ENCODE measurements around the gene ADIPOR2.
"Not testable (repeated sequence)": the region's sequence is repeated elsewhere in the genome, so short reads cannot be mapped to it uniquely, and the experiment has no call there.

ADIPOR2 gene

GRCh38 chr12:1815108-1815507 lies 124.2 kb downstream of the ADIPOR2 start:
- TF ChIP-seq CTCF (IDR thresholded peaks at IDR 0.05) = no peak
- no peaks in the 10 kb centered on the region for H3K27me3 ChIP-seq (ENCODE audit: control insufficient read depth, insufficient read depth, low read length)
- no peak overlapping the region for H3K27ac ChIP-seq

GRCh38 chr12:1815814-1816729 lies 125.2 kb downstream of the ADIPOR2 start:
- Histone ChIP-seq H3K4me3 (ENCODE audit: low read depth, low read length) (no peak overlapping the region), H2AFZ (peak overlapping the region; percentile 85), H3K9me3 (ENCODE audit: control insufficient read depth, low read length) (no peaks in the 10 kb centered on the region), H3K9ac (no peak overlapping the region), H3K36me3 (ENCODE audit: control insufficient read depth, insufficient read depth, low read length) (no peaks in the 10 kb centered on the region), H3K4me2 (ENCODE audit: low read length) (no peak overlapping the region), H3K27me3 (ENCODE audit: control insufficient read depth, insufficient read depth, low read length) (no peaks in the 10 kb centered on the region), H3K4me1 (peaks cover 19% of the 10 kb centered on the region), H3K27ac (peak overlapping the region; percentile 68), H3K79me2 (no peaks in the 10 kb centered on the region)
- TF ChIP-seq CTCF (IDR thresholded peaks at IDR 0.05) = no peak

More at GRCh38 chr12:1815108-1815507, 124.2 kb downstream of the ADIPOR2 start:
- H3K9ac ChIP-seq = no peak overlapping the region
- no peaks in the 10 kb centered on the region for H3K9me3 ChIP-seq (ENCODE audit: control insufficient read depth, low read length)
- no peaks in the 10 kb centered on the region for H3K79me2 ChIP-seq
- H3K4me2 ChIP-seq (ENCODE audit: low read length) = no peak overlapping the region
- H3K4me1 ChIP-seq = peaks cover 19% of the 10 kb centered on the region
- no peaks in the 10 kb centered on the region for H3K36me3 ChIP-seq (ENCODE audit: control insufficient read depth, insufficient read depth, low read length)
- no peak overlapping the region for H3K4me3 ChIP-seq (ENCODE audit: low read depth, low read length)
- H2AFZ ChIP-seq = no peak overlapping the region

GRCh38 chr12:1816730-1817348 lies 126.0 kb downstream of the ADIPOR2 start:
- no peak for TF ChIP-seq CTCF (IDR thresholded peaks at IDR 0.05)
- no peaks in the 10 kb centered on the region for H3K27me3 ChIP-seq (ENCODE audit: control insufficient read depth, insufficient read depth, low read length)
- H3K27ac ChIP-seq = peak overlapping the region; percentile 68
- H3K4me3 ChIP-seq (ENCODE audit: low read depth, low read length) = no peak overlapping the region
- no peaks in the 10 kb centered on the region for H3K9me3 ChIP-seq (ENCODE audit: control insufficient read depth, low read length)
- H3K9ac ChIP-seq = no peak overlapping the region
- no peak overlapping the region for H2AFZ ChIP-seq
- no peak overlapping the region for H3K4me2 ChIP-seq (ENCODE audit: low read length)
- no peaks in the 10 kb centered on the region for H3K79me2 ChIP-seq
- H3K36me3 ChIP-seq (ENCODE audit: control insufficient read depth, insufficient read depth, low read length) = no peaks in the 10 kb centered on the region
- H3K4me1 ChIP-seq = peaks cover 19% of the 10 kb centered on the region

- H3K27ac ChIP-seq; H3K27me3 ChIP-seq (ENCODE audit: control insufficient read depth, insufficient read depth, low read length); H3K9ac ChIP-seq; H2AFZ ChIP-seq; H3K36me3 ChIP-seq (ENCODE audit: control insufficient read depth, insufficient read depth, low read length); H3K79me2 ChIP-seq; H3K4me3 ChIP-seq (ENCODE audit: low read depth, low read length); H3K4me2 ChIP-seq (ENCODE audit: low read length); H3K9me3 ChIP-seq (ENCODE audit: control insufficient read depth, low read length): not testable (repeated sequence)
- peaks cover 19% of the 10 kb centered on the region for H3K4me1 ChIP-seq
These were observed 127.1 kb downstream of the ADIPOR2 start for GRCh38 chr12:1817928-1818327.

GRCh38 chr12:1819050-1819449 lies 128.2 kb downstream of the ADIPOR2 start:
- no peak for TF ChIP-seq CTCF (IDR thresholded peaks at IDR 0.05)
- Histone ChIP-seq H3K36me3 (ENCODE audit: control insufficient read depth, insufficient read depth, low read length) (no peaks in the 10 kb centered on the region), H3K4me1 (peaks cover 19% of the 10 kb centered on the region), H3K27ac (no peak overlapping the region), H2AFZ (no peak overlapping the region), H3K27me3 (ENCODE audit: control insufficient read depth, insufficient read depth, low read length) (no peaks in the 10 kb centered on the region), H3K4me2 (ENCODE audit: low read length) (no peak overlapping the region), H3K9me3 (ENCODE audit: control insufficient read depth, low read length) (no peaks in the 10 kb centered on the region), H3K9ac (no peak overlapping the region), H3K79me2 (no peaks in the 10 kb centered on the region), H3K4me3 (ENCODE audit: low read depth, low read length) (no peak overlapping the region)
